ENCODE results near the gene GPR27.

Gene GPR27

GRCh38 chr3:71733319-71733718 is 20.3 kb upstream of the GPR27 start:
- no peak for DNase-seq (ENCODE audit: low spot score)

GRCh38 chr3:71734881-71735280 is 18.8 kb upstream of the GPR27 start:
- no peak for DNase-seq (ENCODE audit: low spot score)

GRCh38 chr3:71742621-71743020 is 11.0 kb upstream of the GPR27 start:
- no peak for DNase-seq (ENCODE audit: low spot score)

- no peak for DNase-seq (ENCODE audit: low spot score)
These were observed 8.9 kb upstream of the GPR27 start for GRCh38 chr3:71744738-71745137.

DNA sequence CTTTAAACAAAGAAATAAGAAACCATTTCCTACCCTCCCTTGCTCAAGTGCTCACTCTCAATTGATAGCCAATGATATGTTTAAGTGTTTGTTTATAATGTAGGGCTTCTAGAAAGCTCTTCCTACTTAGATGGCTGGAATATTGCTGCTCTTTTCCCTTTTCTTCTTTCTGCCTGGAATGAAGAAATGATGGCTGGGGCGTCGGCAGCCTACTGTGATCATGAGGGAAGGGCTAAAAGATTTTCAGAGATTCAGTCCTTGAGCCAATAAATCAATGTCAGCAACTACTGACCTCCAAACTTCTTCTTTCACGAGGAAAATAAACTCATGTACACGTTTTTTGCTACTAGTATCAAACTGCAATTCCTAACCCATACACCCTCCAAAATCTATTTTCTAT is 2.1 kb upstream of the GPR27 start:
- DNase-seq (ENCODE audit: low spot score), result no peak

DNA sequence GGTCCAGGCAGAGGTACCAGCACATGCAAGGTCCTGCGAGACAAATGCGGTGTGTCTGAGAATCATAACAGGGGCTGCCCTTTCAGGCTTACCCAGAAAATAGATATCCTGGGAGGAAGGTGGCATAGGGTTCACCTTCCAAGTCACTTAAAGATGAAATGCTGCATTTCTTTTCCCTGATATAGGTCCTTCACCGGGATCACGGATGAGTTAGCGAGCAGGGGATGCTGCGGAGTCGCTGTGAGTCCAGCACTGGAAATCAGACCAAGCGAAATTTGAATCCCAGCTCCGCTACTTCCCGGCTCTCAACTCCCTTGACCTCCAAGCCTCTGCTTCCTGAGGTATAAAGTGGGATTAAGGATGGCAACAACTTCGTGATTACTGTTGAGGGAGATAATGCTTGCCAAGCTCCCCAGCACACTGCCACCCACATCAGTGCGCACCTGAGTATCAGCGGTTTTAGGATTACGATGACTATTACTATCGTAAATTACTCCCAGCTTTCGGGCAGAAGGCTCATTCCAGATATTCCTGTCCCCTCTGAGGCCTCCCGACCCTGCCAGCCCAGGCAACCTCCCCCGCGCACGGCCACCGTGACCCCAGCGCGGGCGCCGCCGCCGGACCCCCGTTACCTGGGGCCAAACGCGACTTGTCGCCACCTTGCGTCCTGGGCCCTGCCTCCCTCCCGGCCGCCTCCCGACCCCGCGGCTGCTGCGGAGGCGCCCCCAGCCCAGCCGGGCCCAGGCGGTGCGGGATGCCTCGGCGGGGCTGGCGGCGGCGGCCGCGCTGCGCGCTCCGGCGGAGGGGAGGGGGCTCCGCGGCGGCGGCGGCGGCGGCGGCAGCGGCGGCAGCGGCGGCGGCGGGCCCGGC is 589 bp upstream of the GPR27 start:
- DNase-seq (ENCODE audit: low spot score), result no peak

DNA sequence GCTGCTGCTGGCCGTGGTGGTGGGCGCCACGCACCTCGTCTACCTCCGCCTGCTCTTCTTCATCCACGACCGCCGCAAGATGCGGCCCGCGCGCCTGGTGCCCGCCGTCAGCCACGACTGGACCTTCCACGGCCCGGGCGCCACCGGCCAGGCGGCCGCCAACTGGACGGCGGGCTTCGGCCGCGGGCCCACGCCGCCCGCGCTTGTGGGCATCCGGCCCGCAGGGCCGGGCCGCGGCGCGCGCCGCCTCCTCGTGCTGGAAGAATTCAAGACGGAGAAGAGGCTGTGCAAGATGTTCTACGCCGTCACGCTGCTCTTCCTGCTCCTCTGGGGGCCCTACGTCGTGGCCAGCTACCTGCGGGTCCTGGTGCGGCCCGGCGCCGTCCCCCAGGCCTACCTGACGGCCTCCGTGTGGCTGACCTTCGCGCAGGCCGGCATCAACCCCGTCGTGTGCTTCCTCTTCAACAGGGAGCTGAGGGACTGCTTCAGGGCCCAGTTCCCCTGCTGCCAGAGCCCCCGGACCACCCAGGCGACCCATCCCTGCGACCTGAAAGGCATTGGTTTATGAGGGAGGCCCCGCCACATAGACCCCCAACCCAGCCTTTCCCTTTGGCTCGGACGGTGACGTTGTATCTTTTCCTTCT is 1.1 kb downstream of the GPR27 start:
- DNase-seq (ENCODE audit: low spot score), result no peak

DNA sequence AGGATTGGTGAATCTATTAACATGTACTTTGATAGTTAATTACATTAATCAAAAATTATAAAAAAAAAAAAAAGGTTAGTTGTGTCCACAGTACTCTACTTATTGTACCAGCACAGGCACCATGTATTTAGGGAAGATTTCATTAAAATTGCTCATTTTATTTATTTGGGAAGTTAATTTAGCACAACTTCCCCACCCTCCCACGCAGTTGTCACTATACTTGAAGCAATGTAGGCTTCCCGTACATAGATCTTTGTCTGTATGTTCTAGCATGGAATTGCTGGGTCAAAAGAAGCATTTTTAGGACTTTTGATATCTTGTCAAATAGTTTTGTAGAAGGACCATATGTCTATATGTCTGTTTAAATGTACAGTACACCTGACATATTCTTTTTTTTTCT is 4.4 kb downstream of the GPR27 start:
- no peak for DNase-seq (ENCODE audit: low spot score)

DNA sequence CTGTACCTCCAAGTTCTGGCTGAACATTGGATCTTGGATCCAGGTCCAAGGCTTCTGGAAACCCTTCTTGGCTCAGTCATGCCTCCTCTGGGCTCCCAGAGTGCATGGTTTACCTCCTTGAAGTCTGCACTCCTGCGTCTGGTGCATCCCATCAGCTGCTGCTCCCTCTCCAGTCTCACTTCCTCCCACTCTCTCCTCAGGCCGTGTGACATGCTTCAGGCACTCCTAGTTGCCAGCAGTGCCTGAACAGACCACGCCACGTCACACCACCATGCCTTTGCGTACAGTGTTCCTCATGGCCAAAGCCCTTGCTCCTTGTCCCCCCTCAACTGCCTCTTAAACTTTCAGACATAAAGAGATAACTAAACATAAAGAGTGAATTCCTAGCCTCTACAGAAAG is 5.7 kb downstream of the GPR27 start:
- DNase-seq (ENCODE audit: low spot score), result no peak

GRCh38 chr3:71760140-71760539 is 6.5 kb downstream of the GPR27 start:
- no peak for DNase-seq (ENCODE audit: low spot score)

DNA sequence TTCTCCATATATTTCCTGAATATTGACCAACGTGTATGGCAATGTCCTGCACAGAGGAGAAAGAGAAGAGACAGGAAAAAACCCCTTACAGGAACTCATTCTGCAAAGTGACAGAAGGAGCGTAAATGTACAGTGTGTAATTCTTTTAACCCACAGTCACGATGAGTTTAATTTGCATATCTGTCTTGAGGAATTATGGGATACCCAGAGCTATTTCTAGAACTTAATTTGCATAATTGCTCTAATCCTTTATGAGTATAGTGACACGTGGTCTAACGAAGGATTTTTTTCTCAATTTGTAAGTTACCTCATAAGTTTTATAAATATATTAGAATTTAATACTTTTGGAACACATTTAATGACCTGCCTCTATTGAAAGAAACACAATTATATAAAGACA is 9.8 kb downstream of the GPR27 start:
- no peak for DNase-seq (ENCODE audit: low spot score)

- DNase-seq (ENCODE audit: low spot score), result no peak
These were observed 17.5 kb downstream of the GPR27 start for GRCh38 chr3:71771126-71771525.

GRCh38 chr3:71771884-71772283 is 18.2 kb downstream of the GPR27 start:
- DNase-seq (ENCODE audit: low spot score), result no peak

DNA sequence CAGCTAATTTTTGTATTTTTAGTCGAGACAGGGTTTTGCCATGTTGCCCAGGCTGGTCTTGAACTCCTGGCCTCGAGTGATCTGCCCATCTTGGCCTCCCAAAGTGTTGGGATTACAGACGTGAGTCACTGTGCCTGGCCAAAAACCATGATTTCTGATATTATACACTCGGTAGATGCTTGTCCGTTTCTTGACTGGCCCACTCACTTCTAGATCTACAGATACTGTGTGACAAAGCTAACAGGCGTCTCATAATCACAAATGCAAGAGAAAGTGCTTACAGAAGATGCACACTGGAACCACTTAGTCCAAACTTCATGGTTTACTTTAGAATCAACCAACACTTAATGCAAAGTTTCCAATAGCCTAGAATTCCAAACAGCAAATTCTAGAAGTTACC is 22.9 kb downstream of the GPR27 start:
- no peak for DNase-seq (ENCODE audit: low spot score)

DNA sequence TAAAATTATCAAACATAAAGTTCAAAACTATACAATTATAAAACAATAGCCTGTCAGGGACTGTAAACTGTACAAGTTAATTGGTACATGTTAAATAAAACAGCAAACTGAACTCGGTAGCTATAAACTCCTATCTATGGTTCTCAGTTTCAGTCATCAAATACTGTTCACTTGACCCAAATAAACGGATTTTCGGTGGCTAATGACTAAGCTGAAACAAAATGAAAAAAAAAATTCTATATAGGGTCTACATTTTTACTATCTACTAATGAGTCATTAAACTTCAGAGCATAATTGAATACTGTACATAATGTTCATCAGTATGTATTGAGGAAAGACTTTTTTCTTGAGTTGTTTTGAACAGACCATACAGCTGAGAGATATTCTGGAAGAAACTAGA is 24.7 kb downstream of the GPR27 start:
- no peak for DNase-seq (ENCODE audit: low spot score)

GRCh38 chr3:71779674-71780377 is 26.2 kb downstream of the GPR27 start:
- DNase-seq (ENCODE audit: low spot score), result no peak

GRCh38 chr3:71780430-71780829 is 26.8 kb downstream of the GPR27 start:
- DNase-seq (ENCODE audit: low spot score), result no peak

- no peak for DNase-seq (ENCODE audit: low spot score)
These were observed 29.5 kb downstream of the GPR27 start for GRCh38 chr3:71783152-71783551.

GRCh38 chr3:71784201-71784913 is 30.7 kb downstream of the GPR27 start:
- no peak for DNase-seq (ENCODE audit: low spot score)

- DNase-seq (ENCODE audit: low spot score), result peak; percentile 20
These were observed 31.4 kb downstream of the GPR27 start, which contains the start of gene PROK2 for GRCh38 chr3:71784914-71785531. PROK2 (minus strand) TSS chr3:71785148; CDS start chr3:71785052, 96 bp downstream.

DNA sequence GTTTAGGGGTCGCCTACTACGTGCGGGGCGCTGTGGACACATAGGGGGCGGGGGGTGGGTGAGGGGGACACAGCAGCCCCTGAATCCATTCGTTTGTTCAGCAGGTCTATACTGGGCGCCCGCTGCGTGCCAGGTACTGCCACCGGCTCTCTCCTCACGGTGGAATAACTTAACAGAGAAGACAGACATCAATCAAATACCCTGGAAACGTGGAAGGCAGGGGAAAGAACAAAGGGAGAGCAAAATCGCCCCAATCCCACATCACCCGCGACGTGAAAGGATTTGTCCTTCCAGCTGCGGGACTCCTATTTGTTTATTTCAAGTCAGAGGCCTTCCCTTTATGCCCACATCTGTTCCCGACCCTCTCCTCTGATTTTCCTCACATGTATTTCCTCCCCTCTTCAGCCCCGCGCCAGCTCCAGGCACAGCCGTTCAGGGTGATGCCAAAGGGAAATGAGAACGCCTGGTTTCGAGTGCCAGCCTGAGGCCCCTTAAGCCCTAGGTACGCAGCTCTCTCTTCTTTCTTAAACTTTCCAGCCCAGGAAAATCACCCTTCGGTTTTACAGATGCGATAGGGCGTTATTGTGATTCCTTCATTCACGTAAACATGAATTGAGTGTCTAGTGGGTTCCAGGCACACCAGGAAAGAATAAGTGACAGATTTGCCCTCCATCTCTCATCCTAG is 32.0 kb downstream of the GPR27 start:
- DNase-seq (ENCODE audit: low spot score), result no peak
